ENCODE data around the gene CFAP90.

CFAP90 gene

DNA sequence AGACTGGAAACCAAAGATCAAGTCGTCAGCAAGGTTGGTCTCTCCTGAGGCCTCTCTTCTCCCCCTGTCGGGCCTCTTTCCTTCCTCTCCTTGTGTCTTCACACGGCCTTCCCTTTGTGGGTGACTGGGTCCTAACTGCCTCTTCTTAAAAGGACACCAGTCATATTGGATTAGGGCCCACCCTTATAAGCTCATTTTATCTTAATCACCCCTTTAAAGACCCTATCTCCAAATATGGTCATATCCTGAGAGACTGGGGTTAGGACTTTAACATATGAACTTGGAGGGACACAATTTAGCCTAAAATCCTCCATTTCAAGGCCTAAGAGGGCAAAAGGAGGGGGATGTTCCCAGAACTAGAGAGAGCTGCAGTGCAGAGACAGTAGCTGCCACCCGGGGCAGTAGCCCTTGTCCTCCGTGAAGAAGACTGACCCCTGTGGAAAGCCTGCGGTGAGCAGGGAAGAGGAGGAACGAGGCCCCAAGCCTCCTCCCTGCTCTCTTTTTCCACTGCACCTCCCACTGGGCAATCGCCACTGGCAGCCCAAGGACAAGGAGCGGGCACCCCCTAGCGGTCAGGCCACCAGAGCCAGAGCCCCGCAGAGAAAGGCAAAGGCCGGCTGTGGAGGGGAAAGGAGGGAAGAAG, 34.9 kb downstream of the CFAP90 start:
- peak; percentile 52 to 53 for DNase-seq

DNA sequence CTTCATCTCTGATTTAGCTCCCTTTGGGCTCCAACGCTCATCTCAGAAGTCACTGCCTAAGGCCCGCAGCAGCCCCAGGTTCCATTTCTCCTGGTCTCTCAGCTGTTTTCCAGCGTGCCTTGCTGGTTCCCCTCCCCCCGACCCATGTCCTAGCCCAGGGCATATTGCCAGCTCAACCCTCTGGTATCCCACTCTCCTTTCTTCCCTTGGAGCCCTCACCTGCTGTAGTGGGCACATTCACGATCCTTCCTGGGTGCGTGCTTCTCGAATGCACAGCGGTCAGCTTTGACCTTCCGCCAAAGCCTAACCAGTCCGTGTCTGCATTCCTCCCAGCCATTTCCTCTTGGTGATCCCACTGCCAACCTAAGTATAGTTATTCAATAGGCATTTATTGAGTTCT, 36.1 kb downstream of the CFAP90 start:
- no peak for DNase-seq

DNA sequence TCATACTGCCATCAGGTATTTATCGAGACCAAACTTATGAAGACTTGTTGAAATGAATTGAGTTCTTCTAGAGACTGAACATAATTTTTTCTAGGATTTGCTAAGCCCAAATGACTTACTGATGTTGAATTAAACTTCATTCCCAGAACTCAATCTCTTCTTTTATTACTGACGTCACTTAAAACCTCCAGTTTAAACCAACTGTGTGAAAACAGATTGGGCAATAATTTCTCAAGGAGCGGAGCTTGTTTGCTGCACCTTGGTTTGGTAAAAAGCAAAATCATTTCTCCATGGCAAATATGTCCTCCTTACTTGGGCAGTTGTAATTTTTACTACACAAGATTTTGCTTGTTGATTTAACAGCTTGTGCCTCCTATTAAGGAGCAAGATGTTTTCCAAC, 37.4 kb downstream of the CFAP90 start:
- no peak for DNase-seq

DNA sequence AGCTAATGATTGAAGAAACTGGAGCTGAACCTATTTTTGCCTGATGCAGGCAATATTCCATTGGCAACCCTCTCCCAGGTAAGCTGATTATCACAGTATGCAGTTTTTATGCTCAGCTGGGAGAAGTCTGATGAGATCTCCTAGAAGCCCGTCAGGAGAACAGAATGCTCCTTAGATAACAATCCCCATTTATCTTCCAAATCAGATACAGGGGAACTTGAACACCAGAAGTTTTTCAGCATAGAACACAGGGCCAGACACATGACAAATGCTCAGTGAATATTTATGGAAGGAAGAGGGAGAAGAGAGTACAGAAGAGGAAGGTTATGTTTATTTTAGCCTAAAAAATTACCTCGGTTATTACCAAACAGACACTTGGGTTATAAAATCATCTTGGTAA, 37.9 kb downstream of the CFAP90 start:
- no peak for DNase-seq

DNA sequence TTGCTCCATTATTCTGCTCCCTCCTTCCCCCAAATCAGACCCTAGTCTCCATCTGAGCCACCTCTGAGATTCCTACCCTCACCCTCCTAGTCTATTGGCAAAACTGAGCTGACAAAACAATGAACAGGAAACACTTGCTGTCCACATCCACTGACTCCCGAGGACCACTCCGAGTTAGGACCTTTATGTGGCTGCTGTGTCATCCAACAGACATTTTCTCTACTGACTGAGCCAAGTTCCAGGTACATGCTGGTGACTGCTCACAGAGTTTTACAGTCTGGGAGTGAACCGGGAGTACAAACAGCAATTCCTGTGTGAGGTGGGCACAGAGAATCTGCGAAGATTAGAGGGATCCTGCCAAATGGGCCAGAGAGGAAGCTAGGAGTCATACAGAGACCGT, 39.2 kb downstream of the CFAP90 start:
- DNase-seq = no peak

DNA sequence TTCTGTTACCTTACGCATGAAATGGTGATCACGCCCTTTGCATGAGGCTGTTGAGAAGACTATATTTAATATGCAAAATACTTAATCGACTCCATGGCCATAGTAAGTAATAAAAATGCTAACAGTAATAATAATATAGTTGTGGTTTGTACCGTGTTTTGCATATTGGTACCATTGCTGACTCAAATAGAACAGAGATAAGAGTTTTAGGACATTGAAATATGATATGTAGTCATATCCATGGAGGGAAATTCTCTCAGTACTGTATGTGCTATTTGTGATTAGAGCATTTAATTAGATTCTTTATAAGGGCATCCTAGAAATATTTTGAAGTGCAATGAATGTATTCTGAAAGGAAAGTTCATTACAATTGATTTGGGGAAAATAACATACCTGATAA, 41.9 kb downstream of the CFAP90 start:
- no peak for DNase-seq

DNA sequence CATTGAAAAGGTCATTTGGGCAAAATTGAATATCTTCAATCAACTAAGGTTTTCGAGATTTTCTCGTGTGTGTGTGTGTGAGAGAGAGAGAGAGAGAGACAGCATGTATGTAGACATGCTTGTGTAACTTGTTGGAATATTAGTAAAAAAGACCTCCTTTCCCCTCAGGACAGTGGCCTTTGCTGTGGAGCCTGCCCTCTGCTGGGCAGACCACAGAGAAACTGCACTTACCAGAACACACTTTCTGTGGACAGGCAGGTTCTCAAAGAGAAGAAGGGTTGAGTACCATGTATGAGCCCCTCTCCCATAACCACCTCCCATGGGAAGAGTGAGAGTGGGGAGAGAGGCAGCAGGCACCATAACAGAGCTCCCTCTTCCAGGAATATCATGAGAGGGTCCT, 45.6 kb downstream of the CFAP90 start:
- DNase-seq = peak in 1 of 2 experiments; percentile 2

DNA sequence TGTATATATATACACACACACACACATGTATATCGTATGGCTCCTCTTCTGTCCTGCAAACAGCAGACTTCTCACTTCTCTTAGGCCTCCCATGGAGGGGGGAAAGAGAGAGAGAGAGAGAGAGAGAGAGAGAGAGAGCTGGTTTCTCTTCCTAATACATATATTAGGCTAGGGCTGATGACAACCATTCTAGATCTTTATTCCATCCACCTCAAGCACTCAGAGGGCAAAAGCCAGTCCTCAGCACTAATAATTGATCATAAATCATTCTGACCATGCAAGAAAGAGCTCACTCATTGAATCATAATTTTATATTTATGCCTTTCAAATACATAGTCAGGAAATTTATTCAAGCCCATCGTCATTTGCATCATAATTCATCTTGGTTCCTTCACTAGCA, 47.0 kb downstream of the CFAP90 start:
- DNase-seq = no peak

DNA sequence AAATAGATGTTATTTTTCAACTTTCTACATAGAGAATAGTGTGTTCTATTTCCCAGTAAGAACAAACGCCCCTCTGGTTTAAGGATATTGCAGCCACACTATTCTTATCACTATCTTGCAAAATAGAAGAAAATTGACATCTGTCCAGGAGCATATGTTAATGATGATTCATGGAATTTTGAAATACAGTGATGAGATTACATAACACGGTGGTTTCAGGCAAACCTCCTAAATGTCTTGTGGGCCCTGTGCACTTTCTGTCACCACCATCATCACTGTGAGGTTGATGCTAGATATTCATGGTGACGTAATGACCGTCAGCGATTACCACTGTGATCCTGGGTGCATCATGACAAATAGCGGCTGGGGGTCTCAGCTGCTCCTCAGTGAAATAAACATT, 48.1 kb downstream of the CFAP90 start:
- no peak for DNase-seq

DNA sequence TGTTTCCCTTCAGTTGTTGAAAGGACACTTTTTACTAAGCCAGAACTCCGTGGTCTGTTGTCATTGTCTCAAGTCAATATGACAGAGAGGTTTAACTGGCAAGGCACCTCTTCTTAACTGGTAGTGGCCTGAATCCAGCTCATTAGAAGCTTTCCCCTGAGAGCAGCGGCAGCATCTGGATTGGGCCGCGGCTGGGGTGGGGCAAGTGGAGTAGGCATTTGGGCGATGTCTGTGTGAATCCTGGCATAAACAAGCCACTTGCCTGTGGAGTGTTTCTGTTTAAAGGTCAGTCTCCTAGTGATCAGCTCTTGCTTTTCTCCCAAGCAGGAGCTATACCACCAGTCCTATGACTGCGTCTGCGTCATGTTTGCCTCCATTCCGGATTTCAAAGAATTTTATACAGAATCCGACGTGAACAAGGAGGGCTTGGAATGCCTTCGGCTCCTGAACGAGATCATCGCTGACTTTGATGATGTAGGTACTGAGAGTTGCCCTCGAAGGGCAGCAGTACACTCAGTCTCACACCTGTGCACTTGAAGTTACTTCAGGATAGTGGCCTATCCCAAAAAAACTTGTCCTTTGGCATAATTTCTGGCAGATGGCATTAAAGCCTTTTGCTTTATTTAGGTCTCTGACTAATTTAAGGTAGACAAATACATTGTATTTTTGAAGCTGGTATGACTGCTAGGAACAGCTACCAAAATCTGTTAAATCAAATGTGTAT, 48.9 kb downstream of the CFAP90 start:
- DNase-seq = no peak

DNA sequence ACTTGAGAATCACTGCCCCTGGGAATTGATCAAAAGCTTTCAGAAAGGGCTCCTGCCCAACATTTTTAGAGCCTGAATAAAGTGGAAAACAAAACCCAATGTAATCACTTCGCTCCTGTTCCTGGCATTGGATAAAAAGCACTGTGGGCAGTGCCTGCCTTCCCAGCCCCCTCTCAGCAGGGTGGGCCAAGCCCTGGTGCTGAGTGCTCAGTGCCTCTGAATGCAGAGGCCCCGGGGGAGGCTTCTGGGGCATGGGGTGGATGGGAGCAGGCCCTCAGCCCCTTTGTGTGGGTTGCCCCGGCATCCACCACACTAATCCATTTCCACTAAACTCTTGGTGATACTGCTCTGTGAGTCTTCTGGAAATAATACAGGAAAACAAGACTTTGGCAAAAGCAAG, 55.6 kb downstream of the CFAP90 start:
- DNase-seq = no peak

DNA sequence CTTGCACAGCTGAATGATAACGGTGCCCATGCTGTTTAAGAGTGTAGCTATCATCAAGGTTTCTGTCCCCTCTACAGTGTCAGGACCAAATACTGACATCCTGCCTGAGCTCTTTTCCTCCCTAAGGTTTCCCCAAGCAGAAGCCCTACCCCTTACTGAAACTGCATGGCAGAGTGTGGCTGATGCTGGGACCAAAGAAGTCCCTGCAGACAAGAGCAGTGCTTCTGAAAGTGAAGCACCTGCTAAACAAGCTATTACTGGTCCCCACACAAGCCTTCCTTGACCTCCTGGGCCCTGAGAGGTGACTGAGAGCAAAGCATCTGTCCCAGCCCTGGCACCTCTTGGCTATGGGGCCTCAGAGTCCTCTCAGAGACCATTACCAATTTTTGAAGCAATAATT, 56.1 kb downstream of the CFAP90 start:
- DNase-seq = no peak

DNA sequence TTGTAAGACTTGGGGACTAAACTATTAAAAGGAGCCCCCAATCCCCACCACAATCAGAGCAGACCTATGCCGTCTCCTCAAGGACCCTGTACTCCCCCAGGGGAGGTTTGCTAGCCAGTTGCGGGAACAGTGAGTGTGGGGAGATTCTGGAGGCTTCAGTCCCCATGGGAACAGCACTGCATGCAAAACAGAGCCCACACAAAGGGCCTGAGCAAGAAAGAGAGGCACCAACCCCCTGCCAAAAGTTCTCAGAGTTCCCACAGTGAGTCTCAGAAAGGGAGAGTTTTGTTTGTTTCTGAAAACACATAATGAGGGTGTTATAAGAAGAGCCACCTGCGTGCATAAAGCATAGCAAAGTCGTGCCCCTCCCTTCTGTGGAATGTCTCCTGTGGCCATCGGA, 56.6 kb downstream of the CFAP90 start:
- no peak for DNase-seq

DNA sequence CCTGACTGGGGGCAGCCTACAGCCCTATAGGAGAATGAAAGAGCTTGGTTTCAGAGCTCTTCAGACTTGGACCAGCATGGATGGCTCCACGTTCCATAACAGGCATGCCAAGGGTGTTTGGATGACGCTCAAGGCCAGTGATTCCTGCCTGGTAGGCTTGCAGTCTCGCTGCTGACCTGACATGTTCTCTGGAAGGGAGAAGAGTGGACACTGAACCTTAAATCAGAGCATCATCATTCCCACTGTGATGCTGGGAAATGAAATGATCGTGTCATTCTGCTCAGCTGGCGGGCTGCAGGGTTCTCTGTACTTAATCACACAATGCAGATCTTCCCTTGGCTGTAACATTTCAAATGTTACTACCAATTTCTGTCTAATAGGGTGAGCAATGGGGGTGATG, 57.0 kb downstream of the CFAP90 start:
- no peak for DNase-seq

DNA sequence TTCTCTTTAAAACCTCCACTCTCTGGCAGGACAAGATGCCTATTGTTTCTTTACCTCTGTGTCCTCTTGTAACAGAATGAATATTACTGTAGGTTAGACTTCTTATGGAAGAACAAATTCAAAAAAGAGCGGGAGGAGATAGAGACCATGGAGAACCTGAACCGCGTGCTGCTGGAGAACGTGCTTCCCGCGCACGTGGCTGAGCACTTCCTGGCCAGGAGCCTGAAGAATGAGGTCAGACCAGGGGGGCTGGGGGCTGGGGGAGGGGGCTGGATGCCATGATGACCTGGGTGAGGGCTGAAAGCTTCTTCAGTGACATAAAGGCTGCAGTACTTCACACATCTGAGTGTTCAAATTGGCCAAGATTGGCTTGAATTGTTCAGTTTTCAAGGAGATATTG, 61.4 kb downstream of the CFAP90 start:
- DNase-seq = no peak

DNA sequence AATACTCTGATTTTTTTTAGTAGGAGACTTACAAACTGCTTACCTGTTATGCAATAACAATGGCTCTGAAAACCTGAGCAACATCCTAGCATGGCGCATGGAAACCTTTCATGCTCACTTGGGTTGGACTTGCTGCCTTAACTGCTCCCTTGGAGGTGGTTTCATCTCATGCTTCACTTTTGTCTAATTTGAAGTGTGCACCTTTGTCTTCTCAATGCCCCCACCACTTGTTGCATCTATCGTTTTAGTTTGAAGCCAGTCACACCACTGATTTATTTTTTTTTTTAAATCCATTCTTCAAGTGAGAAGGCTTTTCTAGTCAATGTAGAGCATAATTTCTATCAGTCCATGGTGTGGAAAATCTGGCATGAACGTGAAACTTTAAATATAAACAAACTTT, 63.2 kb downstream of the CFAP90 start:
- no peak for DNase-seq

DNA sequence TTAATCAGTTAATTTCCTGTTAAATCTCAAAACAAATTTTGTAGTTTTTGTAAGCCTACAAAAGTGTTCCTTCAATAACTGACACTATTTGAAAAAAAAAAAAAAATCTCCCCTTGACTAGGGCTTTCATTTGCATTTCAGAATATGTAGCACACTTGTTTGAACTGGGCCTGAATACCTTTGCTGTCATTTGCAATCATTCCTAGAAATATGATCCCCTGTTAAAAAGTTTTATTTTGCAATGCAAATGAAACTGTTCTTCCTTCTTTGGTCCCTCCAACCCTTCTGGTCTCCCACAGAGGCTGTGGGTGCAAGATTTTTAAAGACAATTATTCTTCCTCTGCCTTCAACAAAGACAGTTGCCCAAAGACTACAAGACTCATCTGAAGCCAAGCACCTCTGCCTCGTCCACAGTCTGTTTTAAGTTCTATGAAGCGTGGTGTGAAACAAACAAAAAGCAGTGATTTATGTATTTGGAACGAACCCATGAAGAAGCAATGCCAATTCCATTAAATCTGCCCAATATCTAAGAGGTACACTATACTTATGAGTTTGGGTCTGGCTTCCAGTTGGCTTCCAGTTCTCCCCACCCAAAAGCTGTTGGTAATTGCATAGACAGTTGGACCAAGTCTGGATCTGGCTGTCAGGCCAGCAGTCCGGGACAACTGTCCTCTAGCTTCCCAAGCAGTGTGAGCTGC, 66.1 kb downstream of the CFAP90 start:
- no peak for DNase-seq

DNA sequence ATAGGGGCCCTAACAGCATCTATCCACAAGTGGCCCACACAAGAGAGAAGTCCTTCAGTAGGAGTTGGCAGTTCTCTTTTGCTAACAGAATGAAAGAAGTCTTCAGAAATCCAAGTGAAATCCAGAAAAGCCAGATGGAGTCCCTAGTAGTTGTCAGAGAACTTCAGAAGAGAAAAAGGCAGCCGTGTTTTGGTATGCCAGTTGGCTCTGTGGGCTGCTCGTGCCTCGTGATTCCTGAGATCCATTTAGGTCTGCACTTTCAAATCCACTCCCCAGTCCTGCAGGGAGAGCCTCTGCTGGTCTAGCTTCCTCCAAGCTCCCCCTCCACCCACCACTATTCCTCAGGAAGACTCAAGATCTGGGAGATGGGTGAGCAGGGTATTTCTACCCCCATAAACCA, 69.0 kb downstream of the CFAP90 start:
- DNase-seq = no peak
